K562 (cell line): Measurements from ENCODE around the gene ACBD4. TPM values are rescaled to one million over a fixed set of nuclear protein-coding genes. Genes with fewer than 3 reads are reported as not detected.

Source experiments
- ARID1B ChIP-seq: fragments of 450-650 bp; IDR thresholded peaks from 2 replicates; pipeline ENCODE4 v1.6.1; 2016; ENCODE audit warnings: antibody characterized with exemption, mild to moderate bottlenecking, inconsistent platforms
- ARNT ChIP-seq, 2 experiments: fragments of 450-650 bp; IDR thresholded peaks; 2 replicates each; pipeline ENCODE4 v1.6.1; 2016; ENCODE audit warnings: mild to moderate bottlenecking in 1 of 2
- CC2D1A ChIP-seq: fragments of 450-650 bp; IDR thresholded peaks from 2 replicates; pipeline ENCODE4 v1.6.1; 2017; ENCODE audit warnings: mild to moderate bottlenecking
- DACH1 ChIP-seq: fragments of 450-650 bp; IDR thresholded peaks from 2 replicates; pipeline ENCODE4 v1.6.1; 2018; ENCODE audit not compliant: partially characterized antibody
- EHMT2 ChIP-seq: fragments of 450-650 bp; IDR thresholded peaks from 2 replicates; pipeline ENCODE4 v1.6.1; 2018; ENCODE audit warnings: antibody characterized with exemption
- HLTF ChIP-seq: fragments of 450-650 bp; IDR thresholded peaks from 2 replicates; pipeline ENCODE4 v1.6.1; 2016
- JUND ChIP-seq, 2 experiments: IDR thresholded peaks; 2 replicates in 1 of 2; 3 replicates in 1 of 2; pipeline ENCODE4 v1.6.1; 2011; ENCODE audit warnings: borderline replicate concordance in 2 of 2, low read depth in 2 of 2, low read length in 2 of 2, improper control_type of control experiment in 1 of 2, missing biosample characterization in 1 of 2, missing genetic modification characterization in 1 of 2, missing genetic modification reagents in 1 of 2
- KLF1 ChIP-seq: fragments of 450-650 bp; IDR thresholded peaks from 2 replicates; pipeline ENCODE4 v1.6.1; 2016; ENCODE audit warnings: missing genetic modification characterization, missing compliant biosample characterization
- MED1 ChIP-seq: sonication (generic); formaldehyde crosslinking; IDR thresholded peaks from 2 replicates; pipeline ENCODE4 v1.8.1; 2023; ENCODE audit warnings: missing genetic modification reagents, borderline replicate concordance
- MTA2 ChIP-seq: fragments of 450-650 bp; IDR thresholded peaks from 2 replicates; pipeline ENCODE4 v1.6.1; 2016; ENCODE audit warnings: low read depth
- NCOA6 ChIP-seq: fragments of 450-650 bp; IDR thresholded peaks from 2 replicates; pipeline ENCODE4 v1.6.1; 2017; ENCODE audit warnings: mild to moderate bottlenecking
- NR2F6 ChIP-seq: fragments of 450-650 bp; formaldehyde crosslinking; IDR thresholded peaks from 2 replicates; pipeline ENCODE4 v1.4.0; 2020; ENCODE audit warnings: mild to moderate bottlenecking
- POLR3A ChIP-seq: IDR thresholded peaks from 2 replicates; pipeline ENCODE4 v1.6.1; 2011; ENCODE audit warnings: borderline replicate concordance, mild to moderate bottlenecking, moderate library complexity; ENCODE audit not compliant: insufficient read length, insufficient read depth; ENCODE audit errors: extremely low read depth
- PTRF ChIP-seq: fragments of 450-650 bp; IDR thresholded peaks from 2 replicates; pipeline ENCODE4 v1.6.1; 2016; ENCODE audit warnings: mild to moderate bottlenecking, missing genetic modification characterization, missing compliant biosample characterization
- PYGO2 ChIP-seq: fragments of 450-650 bp; IDR thresholded peaks from 2 replicates; pipeline ENCODE4 v1.6.1; 2016; ENCODE audit warnings: mild to moderate bottlenecking, missing genetic modification characterization, moderate library complexity, missing compliant biosample characterization
- RBM14 ChIP-seq: fragments of 200-400 bp; formaldehyde crosslinking; IDR thresholded peaks from 2 replicates; pipeline ENCODE4 v1.6.1; 2018; ENCODE audit warnings: low read depth, mild to moderate bottlenecking, low read length, moderate library complexity, borderline replicate concordance; ENCODE audit not compliant: insufficient read depth
- SAFB2 ChIP-seq: fragments of 200-400 bp; formaldehyde crosslinking; IDR thresholded peaks from 2 replicates; pipeline ENCODE4 v1.6.1; 2018; ENCODE audit warnings: borderline replicate concordance, low read length, low read depth, moderate library complexity; ENCODE audit not compliant: severe bottlenecking
- SNRNP70 ChIP-seq: fragments of 200-400 bp; formaldehyde crosslinking; optimal IDR thresholded peaks from 2 replicates; pipeline ENCODE3; 2017; ENCODE audit warnings: low read depth, low read length
- TAF9B ChIP-seq: fragments of 450-650 bp; IDR thresholded peaks from 2 replicates; pipeline ENCODE4 v1.6.1; 2018; ENCODE audit warnings: mild to moderate bottlenecking; ENCODE audit not compliant: partially characterized antibody
- TBP ChIP-seq: optimal IDR thresholded peaks from 2 replicates; pipeline ENCODE3; 2011; ENCODE audit warnings: low read depth, low read length, improper control_type of control experiment
- ZBTB1 ChIP-seq: sonication (generic); formaldehyde crosslinking; IDR thresholded peaks from 2 replicates; pipeline ENCODE4 v1.8.1; 2023; ENCODE audit warnings: missing genetic modification reagents, low read depth, mild to moderate bottlenecking, borderline replicate concordance
- ZBTB12 ChIP-seq: fragments of 250-450 bp; sonication (Bioruptor Pico); IDR thresholded peaks from 2 replicates; pipeline ENCODE4 v1.4.0; 2020
- ZBTB9 ChIP-seq: fragments of 450-650 bp; formaldehyde crosslinking; IDR thresholded peaks from 2 replicates; pipeline ENCODE4 v1.4.0; 2020; ENCODE audit warnings: mild to moderate bottlenecking, moderate library complexity
- ZC3H11A ChIP-seq: IDR thresholded peaks from 2 replicates; pipeline ENCODE4 v1.6.1; 2012; ENCODE audit warnings: low read depth, low read length, improper control_type of control experiment
- ZC3H8 ChIP-seq: fragments of 450-650 bp; IDR thresholded peaks from 2 replicates; pipeline ENCODE4 v1.6.1; 2017
- ZFP30 ChIP-seq: fragments of 250-450 bp; sonication (Bioruptor Pico); IDR thresholded peaks from 2 replicates; pipeline ENCODE4 v1.8.0; 2022; ENCODE audit warnings: moderate library complexity, mild to moderate bottlenecking, inconsistent platforms, borderline replicate concordance
- ZNF184 ChIP-seq: sonication (generic); formaldehyde crosslinking; IDR thresholded peaks from 2 replicates; pipeline ENCODE4 v1.5.0; 2020; ENCODE audit warnings: missing genetic modification reagents
- ZNF212 ChIP-seq: fragments of 450-650 bp; formaldehyde crosslinking; IDR thresholded peaks from 2 replicates; pipeline ENCODE4 v1.4.0; 2020; ENCODE audit warnings: mild to moderate bottlenecking
- polyA plus RNA-seq, 8 experiments: library from polyadenylated mRNA; depleted of rRNA in 4 of 8; stranded (reverse) in 5 of 8; unstranded in 3 of 8; fragments of >200 nt; fragmentation: Nextera tagmentation in 2 of 8; fragmentation: Illumina TruSeq in 1 of 8; extraction: Ambion mirVana in 2 of 8; extraction: Trizol in 1 of 8; gene quantifications; 2 replicates each; pipeline versions ENCODE4 v1.2.1 to v1.2.3, GENCODE V29; 2011 to 2014; ENCODE audit warnings: inconsistent platforms in 1 of 8, missing spikeins in 1 of 8
- total RNA-seq, 7 experiments: library from RNA; depleted of rRNA in 6 of 7; stranded (reverse); fragments of >200 nt in 6 of 7; fragmentation: Illumina TruSeq in 2 of 7; extraction: Trizol in 2 of 7; gene quantifications; 2 replicates each; pipeline versions ENCODE4 v1.2.1 to v1.2.3, GENCODE V29; 2011 to 2021; ENCODE audit warnings: low replicate concordance in 1 of 7

Gene ACBD4
- total and polyA plus RNA-seq, 9 of the 15 experiments (the other 6 are each of a cell fraction or from before 2014, with no cell fraction given), result 0.14 to 6.9 (median 4.6) TPM

- TF ChIP-seq SAFB2, result no peak
- no peak for TF ChIP-seq ZC3H11A
- TF ChIP-seq NR2F6 (CRISPR knock-in tag), result peak; percentile 95
- TF ChIP-seq EHMT2, result no peak
- TF ChIP-seq ZC3H8, result no peak; the same call in 1 of the 2 replicates
- no peak for TF ChIP-seq PYGO2 (tag)
- peak; percentile 98 for TF ChIP-seq HLTF
- TF ChIP-seq ZFP30 (CRISPR knock-in tag), result peak; percentile 71; the same call in 1 of the 2 replicates
- no peak for TF ChIP-seq DACH1
- TF ChIP-seq POLR3A, result no peak
- TF ChIP-seq MTA2, result peak; percentile 78
- TF ChIP-seq ZBTB12 (CRISPR knock-in tag), result no peak
- no peak; the same call in 1 of the 2 replicates for TF ChIP-seq JUND (IDR thresholded peaks at IDR 0.05; ENCODE audit: borderline replicate concordance, low read depth, low read length)
- peak; percentile 68; the same call in 1 of the 3 replicates for TF ChIP-seq JUND (tag; IDR thresholded peaks at IDR 0.05; ENCODE audit: borderline replicate concordance, low read depth, low read length)
- TF ChIP-seq ARNT (IDR thresholded peaks at IDR 0.05), result peak; percentile 51 to 82; a peak in 3 of 4 replicates
- no peak for TF ChIP-seq MED1
- TF ChIP-seq KLF1 (tag), result peak; percentile 99
- no peak for TF ChIP-seq ZBTB1
- TF ChIP-seq ZNF212, result peak; percentile 51; the same call in 1 of the 2 replicates
- peak; percentile 76 for TF ChIP-seq ARID1B
- peak; percentile 89 for TF ChIP-seq SNRNP70
- peak; percentile 96 for TF ChIP-seq ZBTB9 (CRISPR knock-in tag)
- no peak for TF ChIP-seq PTRF (tag)
- peak; percentile 96 for TF ChIP-seq TAF9B
- no peak for TF ChIP-seq ZNF184 (CRISPR knock-in tag)
- TF ChIP-seq NCOA6, result peak; percentile 86
- peak; percentile 81 for TF ChIP-seq CC2D1A
- TF ChIP-seq TBP, result no peak
- TF ChIP-seq RBM14, result no peak
These were observed 12.9 kb downstream of the ACBD4 start, which contains the start of gene HEXIM1 (continued) for GRCh38 chr17:45148183-45149036.
